Measurements from ENCODE around the gene BRICD5.

GRCh38 chr16:2198283-2198682 lies 12.4 kb downstream of the BRICD5 start:
- TF ChIP-seq CTCF (conservative IDR thresholded peaks at IDR 0.05; ENCODE audit: low read depth, low read length): no peak
- TF ChIP-seq EZH2 (IDR thresholded peaks at IDR 0.05; ENCODE audit: low read length, unreplicated experiment): no peak
